IPS-NIHi7 (cell line): ENCODE data around the gene CTTN.

ENCODE experiments used
- DNase-seq: peaks from one replicate; pipeline ENCODE4 v3.0.0; 2012; ENCODE audit warnings: mixed read lengths; ENCODE audit errors: extremely low spot score

CTTN gene

GRCh38 chr11:70428701-70429427 lies 30.5 kb downstream of the CTTN start:
- no peak for DNase-seq

- DNase-seq = no peak
Measured at GRCh38 chr11:70429428-70429705, 31.0 kb downstream of the CTTN start.

- DNase-seq = no peak
Measured at GRCh38 chr11:70429724-70430521, 31.6 kb downstream of the CTTN start.

- DNase-seq = no peak
Measured at GRCh38 chr11:70430671-70431574, 32.6 kb downstream of the CTTN start.

GRCh38 chr11:70431611-70432010 lies 33.3 kb downstream of the CTTN start:
- no peak for DNase-seq

GRCh38 chr11:70432065-70432464 lies 33.7 kb downstream of the CTTN start:
- no peak for DNase-seq

- peak; percentile 37 for DNase-seq
Measured at GRCh38 chr11:70432580-70432979, 34.3 kb downstream of the CTTN start.

- no peak for DNase-seq
Measured at GRCh38 chr11:70433038-70433437, 34.7 kb downstream of the CTTN start.

GRCh38 chr11:70433526-70433925 lies 35.2 kb downstream of the CTTN start:
- DNase-seq = no peak

- no peak for DNase-seq
Measured at GRCh38 chr11:70433966-70434812, 35.9 kb downstream of the CTTN start.

GRCh38 chr11:70434813-70435278 lies 36.5 kb downstream of the CTTN start:
- no peak for DNase-seq

GRCh38 chr11:70435361-70435760 lies 37.0 kb downstream of the CTTN start:
- DNase-seq = no peak

- DNase-seq = no peak
Measured at GRCh38 chr11:70435765-70436500, 37.6 kb downstream of the CTTN start.

- no peak for DNase-seq
Measured at GRCh38 chr11:70436501-70436860, 38.2 kb downstream of the CTTN start.

- no peak for DNase-seq
Measured at GRCh38 chr11:70437111-70437784, 38.9 kb downstream of the CTTN start.

GRCh38 chr11:70440206-70440605 lies 41.9 kb downstream of the CTTN start:
- no peak for DNase-seq

- no peak for DNase-seq
Measured at GRCh38 chr11:70443773-70444030, 45.4 kb downstream of the CTTN start.

GRCh38 chr11:70445091-70445490 lies 46.8 kb downstream of the CTTN start:
- DNase-seq = no peak

- DNase-seq = no peak
Measured at GRCh38 chr11:70445605-70446004, 47.3 kb downstream of the CTTN start.

GRCh38 chr11:70448983-70449567 lies 50.7 kb downstream of the CTTN start:
- peak; percentile 66 for DNase-seq
